ENCODE data around the gene ZNF217. TPM values are rescaled to one million over a fixed set of nuclear protein-coding genes. Genes with fewer than 3 reads are reported as not detected.
"Not testable (repeated sequence)": the region's sequence is repeated elsewhere in the genome, so short reads cannot be mapped to it uniquely, and the experiment has no call there.

ZNF217 gene
- total RNA-seq, 1 donor from 2014 or later = 40.8 TPM

DNA sequence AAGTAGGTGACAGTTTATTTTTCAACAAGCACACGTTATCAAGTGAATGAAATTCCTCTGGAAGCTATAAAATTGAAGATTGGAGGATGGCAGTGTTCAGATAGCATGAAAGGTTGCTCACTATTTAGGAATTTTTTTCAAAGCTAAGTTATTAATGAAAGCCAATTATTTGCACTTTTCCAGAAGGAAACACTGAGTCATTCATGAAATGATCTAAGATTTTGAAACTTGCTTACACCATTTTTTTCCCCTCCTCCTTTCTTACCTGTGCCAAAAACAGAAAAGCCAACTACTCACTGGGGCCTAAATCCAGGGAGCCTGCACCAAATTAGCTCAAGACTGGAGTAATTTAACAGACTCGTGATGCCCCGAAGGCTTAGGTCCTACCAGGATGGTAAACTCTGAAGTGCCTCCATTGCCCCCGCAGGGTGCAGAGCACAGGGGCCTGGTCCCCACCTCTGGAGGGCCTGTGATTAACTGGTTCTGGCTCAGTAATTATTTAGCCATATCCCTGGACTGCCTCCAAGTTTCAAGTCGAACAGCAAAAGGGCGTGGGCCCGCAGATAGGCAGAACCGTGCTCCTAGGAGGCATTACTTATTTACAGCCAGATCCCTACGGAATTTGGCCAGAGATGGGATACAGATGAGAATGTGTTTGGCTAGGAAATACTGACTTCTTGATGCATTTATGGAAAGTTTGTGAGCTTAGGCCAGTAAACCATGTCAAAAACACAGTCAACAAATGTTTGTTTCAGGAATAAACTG is 28.0 kb upstream of the ZNF217 start:
- TF ChIP-seq, protein P1, sequence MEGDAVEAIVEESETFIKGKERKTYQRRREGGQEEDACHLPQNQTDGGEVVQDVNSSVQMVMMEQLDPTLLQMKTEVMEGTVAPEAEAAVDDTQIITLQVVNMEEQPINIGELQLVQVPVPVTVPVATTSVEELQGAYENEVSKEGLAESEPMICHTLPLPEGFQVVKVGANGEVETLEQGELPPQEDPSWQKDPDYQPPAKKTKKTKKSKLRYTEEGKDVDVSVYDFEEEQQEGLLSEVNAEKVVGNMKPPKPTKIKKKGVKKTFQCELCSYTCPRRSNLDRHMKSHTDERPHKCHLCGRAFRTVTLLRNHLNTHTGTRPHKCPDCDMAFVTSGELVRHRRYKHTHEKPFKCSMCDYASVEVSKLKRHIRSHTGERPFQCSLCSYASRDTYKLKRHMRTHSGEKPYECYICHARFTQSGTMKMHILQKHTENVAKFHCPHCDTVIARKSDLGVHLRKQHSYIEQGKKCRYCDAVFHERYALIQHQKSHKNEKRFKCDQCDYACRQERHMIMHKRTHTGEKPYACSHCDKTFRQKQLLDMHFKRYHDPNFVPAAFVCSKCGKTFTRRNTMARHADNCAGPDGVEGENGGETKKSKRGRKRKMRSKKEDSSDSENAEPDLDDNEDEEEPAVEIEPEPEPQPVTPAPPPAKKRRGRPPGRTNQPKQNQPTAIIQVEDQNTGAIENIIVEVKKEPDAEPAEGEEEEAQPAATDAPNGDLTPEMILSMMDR (IDR thresholded peaks at IDR 0.05; ENCODE audit: insufficient read depth, low read length, poor library complexity, severe bottlenecking) = no peak
- DNase-seq (ENCODE audit: low read depth) = peak; percentile 73

DNA sequence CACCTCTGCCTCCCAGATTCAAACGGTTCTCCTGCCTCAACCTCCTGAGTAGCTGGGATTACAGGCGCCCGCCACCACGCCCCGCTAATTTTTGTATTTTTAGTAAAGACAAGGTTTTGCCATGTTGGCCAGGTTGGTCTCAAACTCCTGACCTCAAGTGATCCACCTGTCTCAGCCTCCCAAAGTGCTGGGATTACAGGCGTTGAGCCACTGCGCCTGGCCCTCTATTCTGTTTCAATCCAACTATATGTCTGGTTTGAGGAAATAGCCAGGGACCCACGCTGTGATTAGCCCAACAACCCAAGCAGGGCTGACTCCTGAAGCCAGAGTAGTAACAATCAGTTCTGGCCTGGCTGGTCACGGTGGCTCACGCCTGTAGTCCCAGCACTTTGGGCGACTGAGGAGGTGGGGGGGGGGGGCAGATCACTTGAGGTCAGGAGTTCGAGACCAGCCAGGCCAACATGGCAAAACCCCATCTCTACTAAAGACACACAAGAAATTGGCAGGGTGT is 24.9 kb upstream of the ZNF217 start:
- H3K4me3 ChIP-seq (ENCODE audit: low read depth, low read length); DNase-seq (ENCODE audit: low read depth); H3K36me3 ChIP-seq (ENCODE audit: control insufficient read depth, insufficient read depth, low read length); H3K27me3 ChIP-seq (ENCODE audit: control insufficient read depth, insufficient read depth, low read length): not testable (repeated sequence)

More for the DNA sequence above, 28.0 kb upstream of the ZNF217 start:
- Histone ChIP-seq H3K36me3 (ENCODE audit: control insufficient read depth, insufficient read depth, low read length) (no peaks in the 10 kb centered on the region), H3K27me3 (ENCODE audit: control insufficient read depth, insufficient read depth, low read length) (no peaks in the 10 kb centered on the region), H3K4me3 (ENCODE audit: low read depth, low read length) (no peak overlapping the region)

GRCh38 chr20:53617791-53618489 is 24.3 kb upstream of the ZNF217 start:
- TF ChIP-seq, protein P1 (IDR thresholded peaks at IDR 0.05; ENCODE audit: insufficient read depth, low read length, poor library complexity, severe bottlenecking) = no peak

GRCh38 chr20:53616489-53616888 is 22.9 kb upstream of the ZNF217 start:
- not testable (repeated sequence) for DNase-seq (ENCODE audit: low read depth)

More at GRCh38 chr20:53617791-53618489, 24.3 kb upstream of the ZNF217 start:
- H3K36me3 ChIP-seq (ENCODE audit: control insufficient read depth, insufficient read depth, low read length) = no peaks in the 10 kb centered on the region
- no peak overlapping the region for H3K4me3 ChIP-seq (ENCODE audit: low read depth, low read length)
- no peak for DNase-seq (ENCODE audit: low read depth)
- H3K27me3 ChIP-seq (ENCODE audit: control insufficient read depth, insufficient read depth, low read length) = no peaks in the 10 kb centered on the region

DNA sequence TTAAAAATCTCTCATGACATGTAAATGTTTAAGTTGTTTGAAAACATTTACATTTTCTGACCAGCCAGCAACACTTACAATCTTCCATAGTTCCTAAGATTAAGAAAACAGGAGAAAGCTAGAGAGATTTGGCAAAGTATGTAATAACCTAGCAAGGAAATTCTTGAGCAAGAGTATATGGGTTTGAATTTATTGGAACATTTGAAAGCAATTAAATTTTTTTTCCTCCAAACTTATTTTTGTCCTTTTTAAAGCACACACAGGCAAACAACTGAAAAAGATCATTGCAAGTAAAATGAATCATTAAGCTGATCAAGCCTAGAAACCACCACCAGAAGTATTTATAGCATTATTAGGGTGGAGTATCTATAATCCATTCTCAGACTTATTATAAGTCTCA is 20.1 kb upstream of the ZNF217 start:
- TF ChIP-seq, protein P1 (IDR thresholded peaks at IDR 0.05; ENCODE audit: insufficient read depth, low read length, poor library complexity, severe bottlenecking) = no peak
- Histone ChIP-seq H3K36me3 (ENCODE audit: control insufficient read depth, insufficient read depth, low read length) (no peaks in the 10 kb centered on the region), H3K27me3 (ENCODE audit: control insufficient read depth, insufficient read depth, low read length) (no peaks in the 10 kb centered on the region), H3K4me3 (ENCODE audit: low read depth, low read length) (no peak overlapping the region)
- no peak for DNase-seq (ENCODE audit: low read depth)

More at GRCh38 chr20:53616489-53616888, 22.9 kb upstream of the ZNF217 start:
- not testable (repeated sequence) for H3K4me3 ChIP-seq (ENCODE audit: low read depth, low read length); H3K36me3 ChIP-seq (ENCODE audit: control insufficient read depth, insufficient read depth, low read length); H3K27me3 ChIP-seq (ENCODE audit: control insufficient read depth, insufficient read depth, low read length)

GRCh38 chr20:53612289-53612688 is 18.6 kb upstream of the ZNF217 start:
- not testable (repeated sequence) for H3K36me3 ChIP-seq (ENCODE audit: control insufficient read depth, insufficient read depth, low read length); DNase-seq (ENCODE audit: low read depth); H3K27me3 ChIP-seq (ENCODE audit: control insufficient read depth, insufficient read depth, low read length); H3K4me3 ChIP-seq (ENCODE audit: low read depth, low read length)

- no peaks in the 10 kb centered on the region for H3K36me3 ChIP-seq (ENCODE audit: control insufficient read depth, insufficient read depth, low read length)
- no peak overlapping the region for H3K4me3 ChIP-seq (ENCODE audit: low read depth, low read length)
- DNase-seq (ENCODE audit: low read depth) = peak; percentile 93
- TF ChIP-seq, protein P1 (IDR thresholded peaks at IDR 0.05; ENCODE audit: insufficient read depth, low read length, poor library complexity, severe bottlenecking) = no peak
- no peaks in the 10 kb centered on the region for H3K27me3 ChIP-seq (ENCODE audit: control insufficient read depth, insufficient read depth, low read length)
Observed at GRCh38 chr20:53611449-53611894, 17.8 kb upstream of the ZNF217 start.

Measured in kidney epithelial cell (primary cell).